Psoas muscle (tissue), 8 donors: ENCODE data around the gene ERICH6. TPM values are rescaled to one million over a fixed set of nuclear protein-coding genes. Genes with fewer than 3 reads are reported as not detected.
A peak's percentile ranks its signal among the peaks of the same experiment; 100 is the strongest.

Experiments used
- ATAC-seq, 4 donors: fragments of 200-7000 bp; cut with Tn5 transposase; one replicate each; pipeline ENCODE4 v1.9.1; 2020; ENCODE audit warnings: moderate library complexity in 3 of 4, mild to moderate bottlenecking in 2 of 4
- DNase-seq, 2 donors: peaks; one replicate each; pipeline ENCODE4 v3.0.0-alpha.2; 2020
- H3K27ac ChIP-seq: fragments of 200-600 bp; one replicate; pipeline ENCODE4 v1.8.0; 2022
- H3K27me3 ChIP-seq, 3 donors: fragments of 200-600 bp in 1 of 3; one replicate each; pipeline versions ENCODE4 v1.6.1 to v1.8.0; 2013 to 2022; ENCODE audit warnings: low read length in 2 of 3, mild to moderate bottlenecking in 2 of 3, moderate library complexity in 1 of 3; ENCODE audit not compliant: insufficient read depth in 3 of 3
- H3K36me3 ChIP-seq, 2 donors: fragments of 200-600 bp in 1 of 2; one replicate each; pipeline versions ENCODE4 v1.6.1 to v1.8.0; 2013 to 2022; ENCODE audit warnings: low read depth in 1 of 2, mild to moderate bottlenecking in 1 of 2, moderate library complexity in 1 of 2; ENCODE audit not compliant: insufficient read depth in 1 of 2
- H3K4me1 ChIP-seq: fragments of 200-600 bp; one replicate; pipeline ENCODE4 v1.8.0; 2022
- H3K4me3 ChIP-seq: fragments of 200-600 bp; one replicate; pipeline ENCODE4 v1.8.0; 2022; ENCODE audit warnings: mild to moderate bottlenecking
- H3K9me3 ChIP-seq: fragments of 200-600 bp; one replicate; pipeline ENCODE4 v1.8.0; 2022
- WGBS, 3 donors: extraction: QIAGEN DNeasy Blood & Tissue Kit; methylation state at CpG; one replicate each; pipeline versions ENCODE4 v1.1.6 to v1.1.7; 2013; 5-methylcytosine and 5-hydroxymethylcytosine counted together
- intact Hi-C, 2 donors: fragments of 100-400 bp; cut with DNase I; formaldehyde crosslinking; loops; one replicate each; pipeline versions ENCODE4 v1.11.0 to v1.14.2; 2022
- polyA plus RNA-seq, 3 donors: library from polyadenylated mRNA; stranded (reverse); fragments of 200-250 nt; gene quantifications; one replicate each; pipeline ENCODE4 v1.2.3, GENCODE V29; 2013
- total RNA-seq, 4 donors: library from RNA; stranded (reverse); fragmentation: NEBNext Ultra II Directional in 2 of 4; extraction: Animal tissue kit (Norgen Biotek cat#: 25700) in 2 of 4; gene quantifications; one replicate each; pipeline versions ENCODE4 v1.2.1 to v1.2.4, GENCODE V29; 2021 to 2023
- TF ChIP-seq, protein P1 (sequence below): fragments of 200-600 bp; IDR thresholded peaks from one replicate; pipeline ENCODE4 v1.8.0; 2022; ENCODE audit warnings: antibody characterized with exemption
- donor health status: healthy with polysubstance abuse.
- donor health status: DM: no; HTN: no; CAD: no; lungs with moderate emphysema.
- donor health status: Bipolar disorder and iron deficiency.
- donor health status: healthy.
- donor health status: DM: yes; HTN: yes; CAD: no.
- donor health status: DM: no; HTN: no; CAD: no.
- donor health status: DM: no; HTN: no; CAD: no.
- donor health status: DM: yes; HTN: yes; CAD: no.

ERICH6 gene
- total and polyA plus RNA-seq, 7 donors: not detected

DNA sequence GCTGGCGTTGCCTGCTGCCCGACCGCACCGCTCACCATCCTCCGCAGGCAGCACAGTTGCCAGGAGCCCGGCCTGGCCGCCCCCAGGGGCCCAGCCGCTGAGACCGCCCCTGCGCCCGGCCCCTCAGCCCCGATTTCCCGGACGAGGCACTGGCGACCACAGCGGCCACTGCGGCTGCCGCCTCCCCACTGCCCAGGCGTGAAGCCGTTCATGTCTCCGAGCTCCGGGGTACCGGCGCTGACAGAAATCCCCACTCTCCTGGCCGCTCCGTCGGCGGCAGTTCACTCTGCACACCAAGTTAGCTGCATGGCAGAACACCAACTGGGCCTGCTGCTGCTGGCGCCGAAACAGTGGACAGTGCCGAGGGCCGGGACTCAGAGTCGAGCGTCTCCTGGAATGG, 92.1 kb downstream of the ERICH6 start:
- H3K27me3 ChIP-seq: no peaks in the 10 kb centered on the region
- ATAC-seq: peak in 1 of 4 donors; percentile 35
- TF ChIP-seq, protein P1, sequence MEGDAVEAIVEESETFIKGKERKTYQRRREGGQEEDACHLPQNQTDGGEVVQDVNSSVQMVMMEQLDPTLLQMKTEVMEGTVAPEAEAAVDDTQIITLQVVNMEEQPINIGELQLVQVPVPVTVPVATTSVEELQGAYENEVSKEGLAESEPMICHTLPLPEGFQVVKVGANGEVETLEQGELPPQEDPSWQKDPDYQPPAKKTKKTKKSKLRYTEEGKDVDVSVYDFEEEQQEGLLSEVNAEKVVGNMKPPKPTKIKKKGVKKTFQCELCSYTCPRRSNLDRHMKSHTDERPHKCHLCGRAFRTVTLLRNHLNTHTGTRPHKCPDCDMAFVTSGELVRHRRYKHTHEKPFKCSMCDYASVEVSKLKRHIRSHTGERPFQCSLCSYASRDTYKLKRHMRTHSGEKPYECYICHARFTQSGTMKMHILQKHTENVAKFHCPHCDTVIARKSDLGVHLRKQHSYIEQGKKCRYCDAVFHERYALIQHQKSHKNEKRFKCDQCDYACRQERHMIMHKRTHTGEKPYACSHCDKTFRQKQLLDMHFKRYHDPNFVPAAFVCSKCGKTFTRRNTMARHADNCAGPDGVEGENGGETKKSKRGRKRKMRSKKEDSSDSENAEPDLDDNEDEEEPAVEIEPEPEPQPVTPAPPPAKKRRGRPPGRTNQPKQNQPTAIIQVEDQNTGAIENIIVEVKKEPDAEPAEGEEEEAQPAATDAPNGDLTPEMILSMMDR: no peak

GRCh38 chr3:150610785-150611184, 92.9 kb downstream of the ERICH6 start:
- no peak overlapping the region for H3K27ac ChIP-seq
- ATAC-seq (no peak), DNase-seq (no peak)
- H3K4me1 ChIP-seq: peaks cover 42% of the 10 kb centered on the region
- H3K9me3 ChIP-seq: no peaks in the 10 kb centered on the region
- 42 to 62% (median 48%) methylated on average over 1 of the region's 1 CpG for WGBS, 3 donors
- intact Hi-C loops: no loop called here
- H3K36me3 ChIP-seq: peaks cover 0 to 14% of the 10 kb centered on the region in 2 donors
- TF ChIP-seq, protein P1: no peak
- H3K4me3 ChIP-seq: no peak overlapping the region
- no peaks in the 10 kb centered on the region for H3K27me3 ChIP-seq

More for the DNA sequence above, 92.1 kb downstream of the ERICH6 start:
- Histone ChIP-seq H3K36me3 (peaks cover 0 to 14% of the 10 kb centered on the region in 2 donors), H3K27ac (no peak overlapping the region), H3K9me3 (no peaks in the 10 kb centered on the region), H3K4me3 (no peak overlapping the region), H3K4me1 (peaks cover 38% of the 10 kb centered on the region)
- DNase-seq: no peak
- WGBS, 3 donors: 97 to 99% (median 98%) methylated on average over 34 of the region's 34 CpGs
- intact Hi-C loops: no loop called here

GRCh38 chr3:150609988-150610387, 93.7 kb downstream of the ERICH6 start:
- ATAC-seq: no peak
- Histone ChIP-seq H3K9me3 (no peaks in the 10 kb centered on the region), H3K27ac (no peak overlapping the region), H3K27me3 (no peaks in the 10 kb centered on the region), H3K4me3 (no peak overlapping the region), H3K4me1 (peaks cover 50% of the 10 kb centered on the region), H3K36me3 (peaks cover 0 to 14% of the 10 kb centered on the region in 2 donors)
- WGBS, 3 donors: 0% methylated on average over 1 of the region's 1 CpG
- intact Hi-C loops: loop anchor here in 1 of 2 donors (10.0 kb wide), 1 partner anchor 155 kb away; the partner anchor contains the start of gene SIAH2
- no peak for DNase-seq
- TF ChIP-seq, protein P1: no peak

Other genes with a start within 250 kb of the ERICH6 start
- 10 to 100 TPM; 16.3 to 22.5 (median 18.7) TPM for gene SERP1, start 157.4 kb downstream of the ERICH6 start, total RNA-seq
- gene SERP1, start 157.4 kb downstream of the ERICH6 start, polyA plus RNA-seq: 10 to 100 TPM; 13.2 to 60.2 (median 14.5) TPM
- 100 to 1,000 TPM in 2 of 4 donors, 10 to 100 TPM in 2; 67.2 to 103 (median 91.2) TPM for gene EIF2A, start 157.1 kb downstream of the ERICH6 start, total RNA-seq
- 100 to 1,000 TPM in 2 of 3 donors, 10 to 100 TPM in 1; 85.5 to 117 (median 103) TPM for gene EIF2A, start 157.1 kb downstream of the ERICH6 start, polyA plus RNA-seq
- 10 to 100 TPM; 49.5 to 78.1 (median 54.8) TPM for gene SELENOT, start 100.6 kb downstream of the ERICH6 start, total RNA-seq
- 100 to 1,000 TPM in 1 of 3 donors, 10 to 100 TPM in 2; 41.5 to 104 (median 98.1) TPM for gene SELENOT, start 100.6 kb downstream of the ERICH6 start, polyA plus RNA-seq
- 10 to 100 TPM; 10.2 to 13.6 (median 11.7) TPM for gene SIAH2, start 59.2 kb upstream of the ERICH6 start, total RNA-seq
- gene SIAH2, start 59.2 kb upstream of the ERICH6 start, polyA plus RNA-seq: 10 to 100 TPM in 2 of 3 donors, 1 to 10 TPM in 1; 8.8 to 15.2 (median 13.8) TPM
- not detected for gene MINDY4B, start 201.5 kb upstream of the ERICH6 start, total RNA-seq
- gene MINDY4B, start 201.5 kb upstream of the ERICH6 start, polyA plus RNA-seq: not detected